ENCODE data around the gene CMC1.
"Not testable (repeated sequence)": the region's sequence is repeated elsewhere in the genome, so short reads cannot be mapped to it uniquely, and the experiment has no call there.

The CMC1 gene

GRCh38 chr3:28265641-28266040, 24.2 kb downstream of the CMC1 start:
- H3K4me3 ChIP-seq (ENCODE audit: low read depth, low read length): no peak overlapping the region
- no peak for TF ChIP-seq CTCF (conservative IDR thresholded peaks at IDR 0.05; ENCODE audit: low read depth, low read length)
- no peak for DNase-seq (ENCODE audit: low read depth)

GRCh38 chr3:28267984-28268849, 26.8 kb downstream of the CMC1 start:
- TF ChIP-seq CTCF (conservative IDR thresholded peaks at IDR 0.05; ENCODE audit: low read depth, low read length): no peak

GRCh38 chr3:28268989-28269388, 27.6 kb downstream of the CMC1 start:
- DNase-seq (ENCODE audit: low read depth): no peak
- TF ChIP-seq CTCF (conservative IDR thresholded peaks at IDR 0.05; ENCODE audit: low read depth, low read length): peak; percentile 54
- no peak overlapping the region for H3K4me3 ChIP-seq (ENCODE audit: low read depth, low read length)

More at GRCh38 chr3:28267984-28268849, 26.8 kb downstream of the CMC1 start:
- DNase-seq (ENCODE audit: low read depth): no peak
- H3K4me3 ChIP-seq (ENCODE audit: low read depth, low read length): no peak overlapping the region

- H3K4me3 ChIP-seq (ENCODE audit: low read depth, low read length); DNase-seq (ENCODE audit: low read depth): not testable (repeated sequence)
Measured at GRCh38 chr3:28269884-28270283, 28.5 kb downstream of the CMC1 start.

GRCh38 chr3:28273837-28274236, 32.4 kb downstream of the CMC1 start:
- DNase-seq (ENCODE audit: low read depth): no peak

GRCh38 chr3:28278918-28279317, 37.5 kb downstream of the CMC1 start:
- TF ChIP-seq CTCF (conservative IDR thresholded peaks at IDR 0.05; ENCODE audit: low read depth, low read length): no peak
- DNase-seq (ENCODE audit: low read depth): no peak
- no peak overlapping the region for H3K4me3 ChIP-seq (ENCODE audit: low read depth, low read length)

More at GRCh38 chr3:28273837-28274236, 32.4 kb downstream of the CMC1 start:
- no peak overlapping the region for H3K4me3 ChIP-seq (ENCODE audit: low read depth, low read length)
- no peak for TF ChIP-seq CTCF (conservative IDR thresholded peaks at IDR 0.05; ENCODE audit: low read depth, low read length)

GRCh38 chr3:28279770-28280169, 38.4 kb downstream of the CMC1 start:
- no peak for TF ChIP-seq CTCF (conservative IDR thresholded peaks at IDR 0.05; ENCODE audit: low read depth, low read length)
- DNase-seq (ENCODE audit: low read depth): peak; percentile 7

More at GRCh38 chr3:28279770-28280169, 38.4 kb downstream of the CMC1 start:
- H3K4me3 ChIP-seq (ENCODE audit: low read depth, low read length): no peak overlapping the region

All from choroid plexus epithelial cell (primary cell).